GM20000 (cell line): ENCODE measurements around the gene STMND1.
A peak's percentile ranks its signal among the peaks of the same experiment; 100 is the strongest.

Experiments used
- DNase-seq: peaks from one replicate; pipeline ENCODE4 v3.0.0; 2012; ENCODE audit warnings: low spot score
- CTCF ChIP-seq: IDR thresholded peaks from 2 replicates; pipeline ENCODE4 v1.5.1; 2012; ENCODE audit warnings: mild to moderate bottlenecking, control low read depth; ENCODE audit errors: extremely low read depth, missing control alignments

The STMND1 gene

GRCh38 chr6:17101422-17102257 lies at the start of gene STMND1:
Gene STMND1, plus strand, starts transcription at chr6:17102050. Its CDS starts 208 bp downstream, at chr6:17102258.
- TF ChIP-seq CTCF, result no peak
- peak; percentile 27 for DNase-seq

DNA sequence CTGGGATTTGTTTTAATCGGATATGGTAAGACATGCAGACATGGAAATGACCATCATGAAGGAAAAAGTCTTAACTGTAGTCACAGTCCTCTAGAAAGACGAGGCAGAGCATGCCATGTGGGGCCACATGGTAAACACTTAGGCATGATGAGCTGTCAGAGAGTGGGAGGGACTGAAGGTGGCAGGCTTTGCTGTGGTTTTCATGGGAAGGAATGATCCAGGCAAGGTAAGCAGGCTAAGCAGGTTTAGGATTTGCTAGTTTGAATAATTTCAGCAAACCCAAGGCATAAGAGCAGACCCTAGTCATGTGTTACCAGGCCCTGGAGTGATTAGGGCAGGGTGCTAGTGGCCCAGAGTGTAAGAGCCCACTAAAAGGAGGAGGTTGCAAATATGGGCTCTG lies 47.2 kb upstream of the STMND1 start:
- no peak for TF ChIP-seq CTCF
- DNase-seq, result no peak

GRCh38 chr6:17057322-17057721 lies 44.5 kb upstream of the STMND1 start:
- TF ChIP-seq CTCF, result no peak
- DNase-seq, result no peak

- TF ChIP-seq CTCF, result no peak
- DNase-seq, result no peak
Observed at GRCh38 chr6:17058550-17058949, 43.3 kb upstream of the STMND1 start.

DNA sequence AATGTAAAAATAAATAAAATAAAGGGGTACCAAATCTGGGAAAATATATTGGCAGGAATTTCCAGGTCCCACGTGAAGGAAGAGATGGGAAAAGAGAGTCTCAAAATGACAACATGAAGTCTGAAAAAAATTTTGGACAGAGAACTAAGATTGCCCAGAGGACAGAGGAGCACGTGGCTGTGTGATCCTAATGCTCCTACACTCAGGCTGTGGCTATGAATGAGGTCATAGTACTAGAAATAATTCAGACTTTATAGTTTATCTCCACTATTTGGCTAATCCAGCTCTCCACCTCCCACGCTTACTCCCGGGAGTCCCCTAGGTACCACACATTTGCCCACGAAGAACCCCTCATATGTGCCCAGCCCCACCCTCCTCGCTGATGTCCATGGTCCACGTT lies 42.8 kb upstream of the STMND1 start:
- no peak for DNase-seq
- TF ChIP-seq CTCF, result no peak

- no peak for TF ChIP-seq CTCF
- no peak for DNase-seq
Observed at GRCh38 chr6:17059850-17060249, 42.0 kb upstream of the STMND1 start.

GRCh38 chr6:17061097-17061496 lies 40.8 kb upstream of the STMND1 start:
- no peak for DNase-seq
- no peak for TF ChIP-seq CTCF
